NCI-H748 (cell line): ENCODE data around the gene FARS2.

Source experiments
- DNase-seq: peaks from one replicate; lab custom pipeline; 2025; ENCODE audit not compliant: unreplicated experiment; lab: John Stamatoyannopoulos, UW

FARS2 gene

GRCh38 chr6:5817869-5818268 is 556.6 kb downstream of the FARS2 start:
- no peak for DNase-seq

GRCh38 chr6:5818959-5819358 is 557.6 kb downstream of the FARS2 start:
- peak; percentile 36 for DNase-seq
